GM21528 (cell line): ENCODE results near the gene CLHC1.
"Not testable (repeated sequence)": the region's sequence is repeated elsewhere in the genome, so short reads cannot be mapped to it uniquely, and the experiment has no call there.

Experiments
- ATAC-seq: cut with Tn5 transposase; IDR thresholded peaks from one replicate; pipeline ENCODE4 v1.9.1; 2021; ENCODE audit warnings: mild to moderate bottlenecking, moderate library complexity; ENCODE audit not compliant: unreplicated experiment, low FRiP score

Gene CLHC1

GRCh38 chr2:55138014-55138881 lies 93.8 kb downstream of the CLHC1 start:
- ATAC-seq, result no peak

- ATAC-seq, result no peak
Measured at GRCh38 chr2:55137024-55137958, 94.8 kb downstream of the CLHC1 start.

GRCh38 chr2:55136138-55136541 lies 96.0 kb downstream of the CLHC1 start:
- no peak for ATAC-seq

GRCh38 chr2:55135491-55135890 lies 96.6 kb downstream of the CLHC1 start:
- no peak for ATAC-seq

GRCh38 chr2:55134316-55134706 lies 97.8 kb downstream of the CLHC1 start:
- ATAC-seq, result no peak

- ATAC-seq, result peak; percentile 82
Measured at GRCh38 chr2:55133467-55134315, 98.4 kb downstream of the CLHC1 start.

GRCh38 chr2:55130849-55131248 lies 101.2 kb downstream of the CLHC1 start:
- no peak for ATAC-seq

GRCh38 chr2:55126643-55127042 lies 105.5 kb downstream of the CLHC1 start:
- ATAC-seq, result not testable (repeated sequence)
